OCI-LY1 (cell line): ENCODE data around the gene WDR43.

Source experiments
- H2AFZ ChIP-seq: fragments of 200-600 bp; sonication (generic), shearing (Covaris generic); 2 replicates; pipeline ENCODE4 v1.6.0; 2014; ENCODE audit warnings: antibody characterized with exemption, mild to moderate bottlenecking, low read length
- H3F3A ChIP-seq: fragments of 200-600 bp; sonication (generic), shearing (Covaris generic); 2 replicates; pipeline ENCODE4 v1.6.0; 2014; ENCODE audit warnings: mild to moderate bottlenecking, antibody characterized with exemption, low read length, moderate library complexity; ENCODE audit not compliant: insufficient read depth
- H3K27ac ChIP-seq: fragments of 200-600 bp; sonication (generic); 2 replicates; pipeline ENCODE4 v1.5.1; 2014; ENCODE audit warnings: low read length, mixed run types, mild to moderate bottlenecking, low read depth; ENCODE audit not compliant: poor library complexity, severe bottlenecking
- H3K27me3 ChIP-seq: fragments of 200-600 bp; sonication (generic); 2 replicates; pipeline ENCODE4 v1.6.0; 2014; ENCODE audit warnings: antibody characterized with exemption, mild to moderate bottlenecking, low read length, moderate library complexity; ENCODE audit not compliant: insufficient read depth
- H3K36me3 ChIP-seq: fragments of 200-600 bp; sonication (generic); 2 replicates; pipeline ENCODE4 v1.6.1; 2014; ENCODE audit warnings: mild to moderate bottlenecking, antibody characterized with exemption, low read length, moderate library complexity, mixed read lengths; ENCODE audit not compliant: insufficient read depth
- H3K4me1 ChIP-seq: fragments of 200-600 bp; sonication (generic); 2 replicates; pipeline ENCODE4 v1.5.1; 2014; ENCODE audit warnings: mild to moderate bottlenecking, low read length, moderate library complexity; ENCODE audit not compliant: insufficient read depth, severe bottlenecking
- H3K4me2 ChIP-seq: fragments of 200-600 bp; sonication (generic), shearing (Covaris generic); 2 replicates; pipeline ENCODE4 v1.6.1; 2014; ENCODE audit warnings: low read length
- H3K4me3 ChIP-seq: fragments of 200-600 bp; sonication (generic); 2 replicates; pipeline ENCODE4 v1.5.1; 2014; ENCODE audit warnings: low read length, low read depth, mild to moderate bottlenecking, mixed read lengths; ENCODE audit not compliant: poor library complexity, severe bottlenecking
- H3K79me2 ChIP-seq: fragments of 200-600 bp; shearing (Covaris generic); 2 replicates; pipeline ENCODE4 v1.6.1; 2016; ENCODE audit warnings: mixed run types, low read length, mixed read lengths; ENCODE audit not compliant: insufficient read depth
- H3K9ac ChIP-seq: fragments of 200-600 bp; sonication (generic), shearing (Covaris generic); 2 replicates; pipeline ENCODE4 v1.6.1; 2014; ENCODE audit warnings: mild to moderate bottlenecking, low read length, mixed read lengths
- H3K9me2 ChIP-seq: fragments of 200-600 bp; sonication (generic), shearing (Covaris generic); 2 replicates; pipeline ENCODE4 v1.6.1; 2014; ENCODE audit warnings: low read depth, mild to moderate bottlenecking, low read length, mixed read lengths
- H3K9me3 ChIP-seq: fragments of 200-600 bp; shearing (Covaris generic); 2 replicates; pipeline ENCODE4 v1.6.1; 2014; ENCODE audit warnings: low read length, mixed read lengths
- H4K20me1 ChIP-seq: fragments of 200-600 bp; sonication (generic), shearing (Covaris generic); 2 replicates; pipeline ENCODE4 v1.6.0; 2016; ENCODE audit warnings: mild to moderate bottlenecking, low read length; ENCODE audit not compliant: insufficient read depth
- CTCF ChIP-seq: fragments of 200-600 bp; sonication (generic), shearing (Covaris generic); IDR thresholded peaks from 2 replicates; pipeline ENCODE4 v1.5.1; 2017; ENCODE audit warnings: mild to moderate bottlenecking, antibody characterized with exemption, low read length, moderate library complexity, mixed read lengths
- EZH2 ChIP-seq: fragments of 200-600 bp; sonication (generic), shearing (Covaris generic); IDR thresholded peaks from 2 replicates; pipeline ENCODE4 v1.8.0; 2017; ENCODE audit warnings: borderline replicate concordance, mixed run types, mild to moderate bottlenecking, antibody characterized with exemption, low read length, moderate library complexity, mixed read lengths

Gene WDR43

GRCh38 chr2:28955467-28955866 lies 61.0 kb downstream of the WDR43 start:
- Histone ChIP-seq H3K9ac (no peak overlapping the region), H3K9me2 (no peaks in the 10 kb centered on the region), H3K4me1 (no peaks in the 10 kb centered on the region), H3K9me3 (no peaks in the 10 kb centered on the region), H4K20me1 (no peaks in the 10 kb centered on the region), H3K4me3 (no peak overlapping the region), H2AFZ (no peak overlapping the region), H3K36me3 (no peaks in the 10 kb centered on the region), H3K27me3 (no peaks in the 10 kb centered on the region), H3K79me2 (no peaks in the 10 kb centered on the region), H3K27ac (no peak overlapping the region), H3F3A (no peaks in the 10 kb centered on the region), H3K4me2 (no peak overlapping the region)
- no peak for TF ChIP-seq EZH2
- TF ChIP-seq CTCF, result no peak

- Histone ChIP-seq H4K20me1 (no peaks in the 10 kb centered on the region), H3K4me3 (no peak overlapping the region), H3K9me2 (no peaks in the 10 kb centered on the region), H3K9me3 (no peaks in the 10 kb centered on the region), H3K27ac (no peak overlapping the region), H3K27me3 (no peaks in the 10 kb centered on the region), H3K4me1 (no peaks in the 10 kb centered on the region), H3K79me2 (no peaks in the 10 kb centered on the region), H3K9ac (no peak overlapping the region), H3K4me2 (no peak overlapping the region), H2AFZ (no peak overlapping the region), H3K36me3 (no peaks in the 10 kb centered on the region), H3F3A (no peaks in the 10 kb centered on the region)
- no peak for TF ChIP-seq EZH2
- no peak for TF ChIP-seq CTCF
These were observed 62.0 kb downstream of the WDR43 start for GRCh38 chr2:28956415-28956826.

GRCh38 chr2:28956890-28957289 lies 62.4 kb downstream of the WDR43 start:
- H3K4me1 ChIP-seq, result no peaks in the 10 kb centered on the region
- H3K9me3 ChIP-seq, result no peaks in the 10 kb centered on the region
- no peaks in the 10 kb centered on the region for H3K36me3 ChIP-seq
- H3K79me2 ChIP-seq, result no peaks in the 10 kb centered on the region
- no peaks in the 10 kb centered on the region for H3K9me2 ChIP-seq
- H4K20me1 ChIP-seq, result no peaks in the 10 kb centered on the region
- no peak overlapping the region for H3K27ac ChIP-seq
- no peak overlapping the region for H2AFZ ChIP-seq
- H3F3A ChIP-seq, result no peaks in the 10 kb centered on the region
- H3K4me3 ChIP-seq, result no peak overlapping the region
- TF ChIP-seq CTCF (no peak), EZH2 (no peak)
- H3K9ac ChIP-seq, result no peak overlapping the region
- H3K27me3 ChIP-seq, result no peaks in the 10 kb centered on the region
- no peak overlapping the region for H3K4me2 ChIP-seq
